SK-N-MC (cell line): ENCODE results near the gene THAP10.
A peak's percentile ranks its signal among the peaks of the same experiment; 100 is the strongest.
"Not testable (repeated sequence)": the region's sequence is repeated elsewhere in the genome, so short reads cannot be mapped to it uniquely, and the experiment has no call there.

Experiments used
- DNase-seq: peaks from one replicate; pipeline ENCODE4 v3.0.0-alpha.2; 2011; ENCODE audit warnings: low read depth, low spot score
- H3K27ac ChIP-seq: fragments of 200-600 bp; sonication (generic); 2 replicates; pipeline ENCODE4 v1.5.1; 2016; ENCODE audit warnings: mixed run types
- H3K36me3 ChIP-seq: fragments of 200-600 bp; sonication (generic); 2 replicates; pipeline ENCODE4 v1.6.1; 2017; ENCODE audit warnings: antibody characterized with exemption, low read length, mixed read lengths; ENCODE audit not compliant: insufficient read depth
- H3K4me3 ChIP-seq: fragments of 200-600 bp; sonication (generic); 2 replicates; pipeline ENCODE4 v1.5.1; 2016
- H3K9ac ChIP-seq: fragments of 200-600 bp; sonication (generic); 2 replicates; pipeline ENCODE4 v1.8.0; 2017; ENCODE audit warnings: mixed run types, mixed read lengths; ENCODE audit not compliant: insufficient read length
- H3K9me3 ChIP-seq: fragments of 200-600 bp; sonication (generic); 2 replicates; pipeline ENCODE4 v1.6.1; 2017; ENCODE audit warnings: low read depth, mild to moderate bottlenecking, antibody characterized with exemption, low read length, moderate library complexity, mixed read lengths
- EZH2 ChIP-seq: fragments of 200-600 bp; sonication (generic); IDR thresholded peaks from one replicate; pipeline ENCODE4 v1.6.1; 2017; ENCODE audit warnings: antibody characterized with exemption
- FOXP2 ChIP-seq: optimal IDR thresholded peaks from 2 replicates; pipeline ENCODE3; 2011; ENCODE audit warnings: mild to moderate bottlenecking, moderate library complexity; ENCODE audit not compliant: insufficient read depth; ENCODE audit errors: extremely low read length, control extremely low read depth
- POLR2AphosphoS5 ChIP-seq: IDR thresholded peaks from 2 replicates; pipeline ENCODE4 v1.6.1; 2012; ENCODE audit warnings: mild to moderate bottlenecking, low read depth, low read length, borderline replicate concordance

THAP10 gene

DNA sequence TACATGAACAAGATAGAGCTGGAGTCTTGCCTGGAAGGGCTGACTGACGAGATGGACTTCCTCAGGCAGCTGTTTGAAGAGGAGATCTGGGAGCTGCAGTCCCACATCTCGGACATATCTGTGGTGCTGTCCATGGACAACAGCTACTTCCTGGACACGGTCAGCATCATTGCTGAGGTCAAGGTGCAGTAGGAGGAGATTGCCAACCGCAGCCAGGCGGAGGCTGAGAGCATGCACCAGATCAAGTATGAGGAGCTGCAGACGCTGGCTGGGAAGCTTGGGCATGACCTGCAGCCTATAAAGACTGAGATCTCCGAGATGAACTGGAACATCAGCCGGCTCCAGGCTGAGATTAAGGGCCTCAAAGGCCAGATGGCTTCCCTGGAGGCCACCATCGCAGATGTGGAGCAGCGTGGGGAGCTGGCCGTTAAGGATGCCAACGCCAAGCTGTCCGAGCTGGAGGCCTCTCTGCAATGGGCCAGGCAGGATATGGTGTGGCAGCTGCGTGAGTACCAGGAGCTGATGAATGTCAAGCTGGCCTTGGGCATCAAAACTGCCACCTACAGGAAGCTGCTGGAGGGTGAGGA lies 32.8 kb downstream of the THAP10 start:
- no peaks in the 10 kb centered on the region for H3K9me3 ChIP-seq
- no peaks in the 10 kb centered on the region for H3K36me3 ChIP-seq
- DNase-seq: no peak
- no peak overlapping the region for H3K4me3 ChIP-seq
- no peak overlapping the region for H3K9ac ChIP-seq
- TF ChIP-seq FOXP2 (no peak), POLR2AphosphoS5 (no peak), EZH2 (no peak)
- H3K27ac ChIP-seq: no peak overlapping the region

DNA sequence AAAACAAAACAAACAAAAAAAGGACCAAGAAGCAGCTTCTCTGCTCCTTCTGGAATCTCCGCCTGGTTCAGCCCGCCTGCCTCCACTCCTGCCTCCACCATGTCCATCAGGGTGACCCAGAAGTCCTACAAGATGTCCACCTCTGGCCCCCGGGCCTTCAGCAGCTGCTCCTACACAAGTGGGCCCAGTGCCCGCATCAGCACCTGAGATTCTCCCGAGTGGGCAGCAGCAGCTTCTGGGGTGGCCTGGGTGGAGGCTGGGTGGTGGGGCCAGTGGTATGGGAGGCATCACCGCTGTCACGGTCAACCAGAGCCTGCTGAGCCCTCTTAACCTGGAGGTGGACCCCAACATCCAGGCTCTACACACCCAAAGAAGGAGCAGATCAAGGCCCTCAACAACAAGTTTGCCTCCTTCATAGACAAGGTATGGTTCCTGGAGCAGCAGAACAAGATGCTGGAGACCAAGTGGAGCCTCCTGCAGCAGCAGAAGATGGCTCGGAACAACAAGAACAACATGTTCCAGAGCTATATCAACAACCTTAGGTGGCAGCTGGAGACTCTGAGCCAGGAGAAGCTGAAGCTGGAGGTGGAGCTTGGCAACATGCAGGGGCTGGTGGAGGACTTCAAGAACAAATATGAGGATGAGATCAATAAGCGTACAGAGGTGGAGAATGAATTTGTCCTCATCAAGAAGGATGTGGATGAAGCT lies 33.5 kb downstream of the THAP10 start:
- not testable (repeated sequence) for DNase-seq, H3K9me3 ChIP-seq, H3K27ac ChIP-seq, H3K4me3 ChIP-seq, H3K36me3 ChIP-seq, H3K9ac ChIP-seq

DNA sequence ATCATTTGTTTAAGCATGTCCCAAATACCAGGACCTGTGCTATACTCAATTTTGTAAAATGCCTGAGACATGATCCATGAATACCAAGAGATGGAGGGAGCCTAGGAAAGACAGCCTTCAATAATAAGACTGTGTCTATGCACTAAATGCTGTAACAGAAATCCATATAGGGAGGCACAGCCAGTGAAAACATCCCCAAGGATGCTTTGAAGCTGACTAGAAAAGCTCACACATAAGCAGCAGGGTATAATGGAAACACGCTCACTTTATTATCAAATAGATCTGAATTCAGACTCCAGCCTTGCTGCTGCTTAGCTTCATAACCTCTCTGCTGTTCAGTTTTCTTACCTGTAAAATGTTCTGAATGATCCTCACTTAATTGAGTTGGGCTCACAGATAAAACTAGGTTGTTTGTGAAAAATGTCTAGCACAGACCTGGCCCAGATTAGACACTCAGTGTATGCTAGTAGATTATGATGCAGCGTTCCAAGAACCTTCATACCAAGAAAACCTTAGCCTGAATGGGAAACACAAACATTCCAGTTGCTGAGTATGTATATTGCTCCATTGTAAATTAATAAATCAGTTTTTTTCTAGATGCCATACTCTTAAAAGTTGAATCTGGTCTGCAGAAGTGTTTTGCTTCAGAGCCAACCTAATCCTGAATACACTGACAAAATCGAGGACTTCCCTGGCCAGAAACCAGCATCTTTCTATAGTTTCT lies 34.5 kb downstream of the THAP10 start:
- Histone ChIP-seq H3K27ac (no peak overlapping the region), H3K4me3 (no peak overlapping the region), H3K36me3 (no peaks in the 10 kb centered on the region), H3K9me3 (no peaks in the 10 kb centered on the region), H3K9ac (no peak overlapping the region)
- DNase-seq: no peak
- TF ChIP-seq FOXP2 (no peak), EZH2 (no peak), POLR2AphosphoS5 (no peak)

DNA sequence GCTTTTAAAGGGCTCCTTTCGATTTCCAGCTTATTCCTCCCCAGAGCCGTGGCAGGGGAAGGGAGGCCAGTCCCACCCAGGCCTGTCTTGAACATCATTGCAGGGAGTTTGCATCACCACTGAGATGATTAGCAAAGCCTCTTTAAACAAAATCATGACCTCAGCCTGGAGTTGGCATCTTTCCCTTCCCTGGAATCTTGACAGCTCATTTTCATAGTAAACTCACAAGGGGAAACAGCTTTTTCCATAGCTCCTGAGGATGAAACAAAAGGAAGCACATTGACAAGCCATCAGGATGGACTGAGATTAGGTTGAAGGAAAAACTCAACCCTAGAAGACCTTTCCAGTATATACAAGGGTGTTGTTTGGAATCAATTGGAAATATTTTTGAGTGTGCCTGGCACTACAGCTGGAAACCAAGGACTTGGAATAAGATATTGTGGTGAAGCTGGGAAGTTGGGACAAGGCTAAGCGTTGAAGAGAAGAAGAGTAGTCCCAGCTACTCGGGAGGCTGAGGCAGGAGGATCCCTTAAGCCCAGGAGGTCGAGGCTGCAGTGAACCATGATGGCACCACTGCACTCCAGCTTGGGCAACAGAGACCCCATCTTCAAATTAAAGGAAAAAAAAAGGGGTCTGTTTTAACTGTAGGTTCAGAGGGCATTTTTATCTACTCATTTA lies 35.2 kb downstream of the THAP10 start:
- TF ChIP-seq EZH2 (no peak), FOXP2 (no peak), POLR2AphosphoS5 (no peak)
- peak; percentile 20 for DNase-seq
- no peaks in the 10 kb centered on the region for H3K9me3 ChIP-seq
- peak overlapping the region; percentile 49; the same call in 1 of the 2 replicates for H3K27ac ChIP-seq
- no peak overlapping the region for H3K9ac ChIP-seq
- H3K36me3 ChIP-seq: peaks cover under 1% of the 10 kb centered on the region; the same call in 1 of the 2 replicates
- no peak overlapping the region for H3K4me3 ChIP-seq

DNA sequence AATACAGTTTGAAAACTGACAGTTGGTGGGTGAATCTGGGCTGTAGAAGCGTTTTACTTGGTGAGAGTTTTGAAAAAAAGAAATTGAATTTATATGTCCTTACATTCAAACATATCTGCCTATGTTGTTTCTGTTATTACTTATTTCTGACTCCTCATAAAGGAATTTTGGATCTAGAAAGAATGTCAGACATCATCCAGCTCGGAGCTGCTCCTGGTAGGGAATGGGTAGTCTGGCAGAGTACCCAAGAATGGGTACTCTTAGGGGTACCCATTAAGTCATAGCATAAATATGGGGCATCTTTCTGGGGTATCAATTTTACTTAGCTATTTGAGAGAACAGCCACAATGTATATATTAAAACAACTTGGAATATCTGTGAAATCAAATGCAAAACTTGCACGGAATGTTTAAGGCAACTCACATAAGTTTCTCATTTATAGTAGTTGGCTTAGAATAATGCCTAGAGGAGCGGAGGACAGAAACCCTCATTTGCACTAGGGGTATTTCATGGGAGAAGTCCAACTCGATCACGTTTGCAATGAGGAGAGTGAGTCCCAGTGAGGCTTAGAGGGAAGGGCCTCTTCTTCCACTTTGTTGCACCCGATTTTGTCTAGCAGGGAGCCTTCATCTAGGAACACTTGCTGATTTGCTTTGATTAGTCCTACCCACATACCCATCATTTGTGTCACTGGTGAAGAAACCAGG lies 35.9 kb downstream of the THAP10 start:
- no peak for DNase-seq
- Histone ChIP-seq H3K4me3 (no peak overlapping the region), H3K9ac (peak overlapping the region; percentile 5), H3K9me3 (no peaks in the 10 kb centered on the region), H3K36me3 (peaks cover 7% of the 10 kb centered on the region; the same call in 1 of the 2 replicates), H3K27ac (peak overlapping the region; percentile 49; the same call in 1 of the 2 replicates)
- TF ChIP-seq POLR2AphosphoS5: no peak
- TF ChIP-seq FOXP2: no peak
- no peak for TF ChIP-seq EZH2

DNA sequence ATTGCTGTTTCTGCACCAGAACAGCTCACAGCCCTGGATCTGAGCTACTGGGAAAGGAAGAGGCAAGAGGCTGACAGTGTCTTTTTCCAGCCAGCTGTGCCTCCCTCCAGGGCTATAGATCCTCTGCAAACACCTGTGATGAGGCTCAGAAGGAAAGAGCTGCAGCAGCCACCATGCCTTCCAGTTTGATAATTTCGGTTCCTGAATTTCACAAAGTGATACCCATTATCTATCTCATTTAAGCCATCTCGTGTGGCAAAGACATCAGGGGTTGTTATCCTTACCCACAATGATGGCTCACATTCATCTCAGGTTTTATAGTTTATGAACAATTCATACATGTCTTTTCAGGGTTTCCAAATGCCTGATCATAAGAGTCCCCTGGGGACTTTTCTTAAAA lies 36.5 kb downstream of the THAP10 start:
- no peaks in the 10 kb centered on the region for H3K9me3 ChIP-seq
- TF ChIP-seq EZH2 (no peak), POLR2AphosphoS5 (no peak), FOXP2 (no peak)
- H3K4me3 ChIP-seq: no peak overlapping the region
- H3K9ac ChIP-seq: no peak overlapping the region
- H3K36me3 ChIP-seq: peaks cover 12% of the 10 kb centered on the region; the same call in 1 of the 2 replicates
- DNase-seq: no peak
- peak overlapping the region; percentile 49; the same call in 1 of the 2 replicates for H3K27ac ChIP-seq

DNA sequence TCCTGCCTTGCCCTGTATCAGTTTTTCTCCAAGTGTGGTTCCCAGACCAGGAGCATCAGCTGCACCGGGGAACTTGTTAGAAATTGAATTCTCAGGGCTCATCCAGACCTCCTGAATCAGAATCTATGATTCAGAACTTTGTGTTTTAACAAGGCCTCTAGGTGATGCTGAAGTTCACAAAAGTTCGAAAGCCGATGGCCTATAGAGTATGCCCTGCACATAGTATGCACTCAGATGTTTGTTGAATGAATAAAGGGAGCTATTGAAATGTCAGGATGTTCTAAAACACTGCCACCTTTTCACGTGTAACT lies 37.6 kb downstream of the THAP10 start:
- DNase-seq: no peak
- peaks cover 20% of the 10 kb centered on the region; the same call in 1 of the 2 replicates for H3K36me3 ChIP-seq
- no peaks in the 10 kb centered on the region for H3K9me3 ChIP-seq
- H3K4me3 ChIP-seq: peak overlapping the region; percentile 86
- TF ChIP-seq POLR2AphosphoS5 (no peak), FOXP2 (no peak), EZH2 (no peak)
- peak overlapping the region; percentile 82 for H3K9ac ChIP-seq
- no peak overlapping the region for H3K27ac ChIP-seq

GRCh38 chr15:70853973-70854665 lies 38.1 kb downstream of the THAP10 start, which contains the start of gene LARP6:
Gene LARP6 (minus strand): TSS chr15:70854157. CDS start chr15:70854088, 69 bp downstream.
- Histone ChIP-seq H3K9ac (peak within 1 kb of the TSS; percentile 82), H3K9me3 (no peaks in the 10 kb centered on the region), H3K4me3 (peak within 1 kb of the TSS; percentile 86), H3K27ac (no peak within 1 kb of the TSS), H3K36me3 (peaks cover 20% of the 10 kb centered on the region; the same call in 1 of the 2 replicates)
- DNase-seq: no peak
- TF ChIP-seq EZH2 (no peak), POLR2AphosphoS5 (no peak; the same call in 1 of the 2 replicates), FOXP2 (no peak)
